Measurements from ENCODE around the gene MTMR2.
A peak's percentile ranks its signal among the peaks of the same experiment; 100 is the strongest.

MTMR2 gene

DNA sequence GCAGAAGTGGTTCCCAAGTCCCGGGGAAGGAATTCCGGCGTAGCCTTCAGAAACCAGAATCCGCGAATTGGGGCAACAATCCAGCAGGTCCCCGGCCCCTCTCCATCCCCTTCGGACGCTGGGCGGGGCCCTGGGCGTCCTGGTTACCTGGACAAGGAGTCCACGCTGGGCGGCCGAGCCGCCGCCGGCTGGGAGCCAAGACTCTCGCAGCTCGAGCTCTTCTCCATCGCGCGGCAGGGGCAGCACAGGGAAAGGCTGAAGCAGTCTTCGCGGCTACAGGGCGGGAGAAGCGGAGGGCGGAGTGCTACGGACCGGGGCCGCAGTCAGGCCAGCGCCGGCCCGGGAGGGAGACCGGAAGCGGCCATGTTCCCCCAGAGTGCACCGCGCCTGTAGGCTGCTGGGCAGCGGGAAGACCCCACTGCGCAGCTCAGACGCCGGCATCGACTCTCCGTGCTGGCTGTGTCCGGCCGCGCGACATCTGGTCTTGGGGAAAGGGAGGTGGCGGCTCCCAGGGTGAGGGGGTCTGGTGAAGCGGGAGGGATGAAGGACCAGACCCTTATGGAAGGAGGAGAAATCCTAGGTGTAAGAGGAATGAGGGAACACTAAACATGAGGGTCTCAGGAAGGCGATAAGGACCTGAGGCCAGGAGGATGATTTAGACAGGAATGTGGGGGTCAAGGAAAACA, at the start of gene MTMR2:
MTMR2 (minus strand) TSS at position 380 of the 686 bp plus-strand sequence; CDS start at position 227, 153 bp downstream.
- DNase-seq (ENCODE audit: low read depth) = peak; percentile 47

- DNase-seq (ENCODE audit: low read depth) = no peak
Observed at GRCh38 chr11:95972060-95972459, 48.2 kb upstream of the MTMR2 start.

- no peak for DNase-seq (ENCODE audit: low read depth)
Observed at GRCh38 chr11:95968585-95968984, 44.7 kb upstream of the MTMR2 start.

DNA sequence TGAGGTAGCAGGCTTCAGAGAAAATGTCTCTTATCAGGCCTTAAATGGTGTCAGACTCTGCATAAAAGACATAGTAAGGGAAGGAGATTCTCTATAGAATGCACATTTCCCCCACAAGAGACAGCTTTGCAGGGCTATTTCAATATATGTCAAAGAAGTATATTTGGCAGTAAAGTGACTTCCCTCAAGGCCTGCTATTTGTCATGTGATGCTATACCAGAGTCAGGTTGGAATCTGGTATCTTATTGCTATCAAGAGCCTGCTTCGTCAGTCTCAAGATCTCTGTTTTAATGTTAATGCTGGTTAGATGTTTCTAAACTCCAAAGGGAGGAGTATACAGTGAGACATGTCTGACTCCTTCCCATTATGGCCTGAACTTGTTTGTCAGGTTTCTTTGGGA, 40.4 kb upstream of the MTMR2 start:
- DNase-seq (ENCODE audit: low read depth) = no peak

DNA sequence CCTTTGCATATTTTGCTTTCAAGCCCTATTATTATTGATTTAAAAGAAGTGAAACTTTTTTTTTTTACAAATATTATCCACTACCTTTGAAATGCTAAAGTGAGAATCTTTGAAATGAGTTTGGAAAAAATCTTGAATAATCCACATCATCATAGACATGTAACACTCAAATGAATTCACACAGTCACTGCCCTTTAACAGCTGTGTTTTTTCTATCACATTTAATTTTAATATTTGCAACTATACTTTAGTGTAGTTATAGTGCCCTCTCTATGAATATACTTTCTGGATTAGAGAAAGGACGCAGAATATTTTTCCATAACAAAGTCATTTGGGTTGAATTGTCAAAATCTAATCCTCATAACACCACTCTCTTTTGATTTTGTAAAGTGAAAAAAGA, 37.9 kb upstream of the MTMR2 start:
- DNase-seq (ENCODE audit: low read depth) = no peak

GRCh38 chr11:95950905-95951304, 27.0 kb upstream of the MTMR2 start:
- no peak for DNase-seq (ENCODE audit: low read depth)

DNA sequence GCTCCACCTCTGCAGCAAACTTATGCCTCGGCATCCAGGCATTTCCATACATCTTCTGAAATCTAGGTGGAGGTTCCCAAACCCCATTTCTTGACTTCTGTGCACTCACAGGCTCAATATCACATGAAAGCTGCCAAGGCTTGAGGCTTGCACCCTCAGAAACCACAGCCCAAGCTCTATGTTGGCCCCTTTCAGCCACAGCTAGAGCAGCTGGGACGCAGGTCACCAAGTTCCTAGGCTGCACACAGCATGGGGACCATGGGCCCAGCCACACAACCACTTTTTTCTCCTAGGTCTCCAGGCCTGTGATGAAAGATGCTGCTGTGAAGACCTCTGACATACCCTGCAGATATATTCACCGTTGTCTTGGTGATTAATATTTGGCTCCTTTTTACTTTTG, 24.7 kb upstream of the MTMR2 start:
- DNase-seq (ENCODE audit: low read depth) = no peak

- DNase-seq (ENCODE audit: low read depth) = no peak
Observed at GRCh38 chr11:95944623-95945022, 20.7 kb upstream of the MTMR2 start.

DNA sequence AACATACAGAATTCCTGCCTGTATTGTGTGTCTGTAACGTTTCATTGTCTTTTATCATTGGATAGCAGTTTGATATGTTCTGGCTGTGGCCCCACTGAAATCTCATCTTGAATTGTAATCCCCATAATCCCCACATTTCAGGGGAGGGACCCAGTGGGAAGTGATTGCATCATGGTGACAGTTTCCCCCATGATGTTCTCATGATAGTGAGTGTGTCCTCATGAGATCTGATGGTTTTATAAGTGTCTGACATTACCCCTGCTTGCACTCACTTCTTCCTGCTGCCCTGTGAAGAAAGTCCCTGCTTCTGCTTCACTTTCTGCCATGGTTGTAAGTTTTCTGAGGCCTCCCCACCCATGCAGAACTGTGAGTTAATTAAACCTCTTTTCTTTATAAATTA, 19.6 kb upstream of the MTMR2 start:
- no peak for DNase-seq (ENCODE audit: low read depth)

DNA sequence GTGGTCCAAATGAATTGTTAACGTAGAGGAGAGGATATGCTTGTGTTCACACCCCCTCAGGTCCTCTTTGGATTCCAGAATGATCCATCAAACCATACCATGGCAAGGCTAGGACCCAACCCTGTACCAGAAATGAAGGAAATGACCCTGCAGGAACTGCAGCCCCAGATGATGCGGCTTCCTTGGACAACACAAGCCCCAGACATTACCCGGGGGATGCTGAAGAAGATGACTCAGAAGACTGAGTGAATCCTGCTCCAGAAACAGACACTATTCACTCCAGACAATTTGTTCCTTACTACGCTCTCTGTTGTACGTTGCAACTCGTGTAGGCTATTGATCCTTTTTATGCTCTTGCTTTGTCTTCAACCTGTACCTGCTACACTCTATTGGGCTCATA, 15.2 kb upstream of the MTMR2 start:
- DNase-seq (ENCODE audit: low read depth) = no peak

DNA sequence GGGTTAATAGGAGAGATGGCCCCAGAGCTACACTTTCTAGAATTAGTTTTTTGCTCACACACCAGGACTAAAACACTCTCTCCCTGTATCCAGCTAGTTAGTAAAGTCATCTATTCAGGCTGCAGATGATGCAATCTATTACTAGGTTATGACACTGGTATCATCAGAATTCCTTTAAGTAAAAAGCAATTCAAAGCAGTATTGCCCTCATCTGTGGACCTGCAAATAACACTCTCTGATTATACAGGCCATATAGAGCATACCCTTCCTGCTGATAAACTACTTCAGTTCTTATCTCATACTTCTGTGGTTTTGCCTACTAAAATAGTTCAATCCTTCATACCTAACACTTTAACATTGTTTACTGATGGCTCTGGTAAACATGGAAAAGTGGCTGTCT, 13.5 kb upstream of the MTMR2 start:
- DNase-seq (ENCODE audit: low read depth) = no peak

DNA sequence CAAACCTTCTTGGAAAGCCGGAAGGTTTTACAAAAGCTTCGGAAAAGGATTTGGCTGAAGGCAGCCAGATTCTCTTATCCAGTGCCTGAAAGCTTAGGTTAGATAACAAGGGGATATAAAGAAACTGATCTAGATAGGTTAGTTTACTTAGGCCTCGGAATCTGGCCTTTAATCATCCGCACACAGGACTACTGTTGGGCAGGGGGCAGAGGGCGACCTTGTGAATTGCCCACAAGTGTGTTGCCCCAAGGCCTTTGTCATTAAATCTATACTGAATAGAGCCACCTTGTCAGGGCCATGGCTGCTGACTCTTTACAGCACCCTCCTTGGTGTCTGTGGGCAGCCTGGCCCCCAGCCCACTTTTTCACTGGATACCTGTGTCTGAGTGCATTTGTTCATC, 9.7 kb upstream of the MTMR2 start:
- no peak for DNase-seq (ENCODE audit: low read depth)

DNA sequence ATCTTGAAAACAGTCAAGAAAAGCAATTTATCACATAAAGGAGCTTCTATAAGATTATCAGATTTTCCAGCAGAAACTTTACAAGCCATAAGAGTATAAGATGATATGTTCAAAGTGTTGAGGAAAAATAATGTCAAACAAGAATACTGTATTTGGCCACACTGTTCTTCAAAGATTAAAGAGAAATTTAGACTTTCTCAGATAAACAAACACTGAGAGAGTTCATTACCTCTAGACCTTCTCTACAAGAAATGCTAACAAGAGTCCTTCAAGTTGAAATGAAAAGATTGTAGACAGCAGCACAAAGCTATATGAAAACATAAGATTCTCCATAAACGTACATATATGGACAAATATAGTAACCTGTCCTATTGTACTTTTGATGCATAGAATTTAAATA, 8.0 kb upstream of the MTMR2 start:
- no peak for DNase-seq (ENCODE audit: low read depth)

DNA sequence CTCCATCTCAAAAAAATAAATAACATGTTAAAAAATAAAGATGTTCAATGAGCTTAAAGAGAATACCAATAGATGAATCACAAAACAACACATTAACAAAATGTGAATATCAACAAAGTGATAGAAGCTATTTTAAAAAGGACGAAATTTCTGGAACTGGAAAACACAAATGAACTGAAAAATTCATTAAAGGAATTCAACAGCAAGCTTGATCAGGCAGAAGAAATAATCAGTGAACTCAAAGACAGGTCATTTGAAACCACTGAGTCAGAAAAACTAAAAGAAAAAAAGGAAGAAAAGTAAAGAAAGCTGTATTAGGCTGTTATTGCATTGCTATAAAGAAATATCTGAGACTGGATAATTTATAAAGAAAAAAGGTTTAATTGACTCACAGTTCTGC, 7.0 kb upstream of the MTMR2 start:
- DNase-seq (ENCODE audit: low read depth) = no peak

- DNase-seq (ENCODE audit: low read depth) = no peak
Observed at GRCh38 chr11:95926726-95927125, 2.8 kb upstream of the MTMR2 start.

- no peak for DNase-seq (ENCODE audit: low read depth)
Observed at GRCh38 chr11:95925011-95925410, 1.1 kb upstream of the MTMR2 start.

- DNase-seq (ENCODE audit: low read depth) = no peak
Observed at GRCh38 chr11:95924414-95924760, 480 bp upstream of the MTMR2 start.

DNA sequence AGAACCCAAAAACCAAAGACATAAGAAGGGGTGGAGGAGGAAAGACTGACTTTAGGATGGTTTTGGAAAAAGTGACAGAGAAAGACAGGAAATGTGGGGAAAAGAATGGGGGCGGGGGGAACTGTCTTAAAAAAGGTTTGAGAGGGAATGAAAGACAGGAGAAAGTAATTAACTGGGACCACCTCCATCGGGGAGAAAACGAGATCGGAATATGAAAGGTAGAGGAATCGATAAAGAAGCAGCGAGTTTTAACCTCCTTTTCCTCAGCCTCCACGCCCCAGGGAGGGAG, 524 bp downstream of the MTMR2 start:
- no peak for DNase-seq (ENCODE audit: low read depth)

DNA sequence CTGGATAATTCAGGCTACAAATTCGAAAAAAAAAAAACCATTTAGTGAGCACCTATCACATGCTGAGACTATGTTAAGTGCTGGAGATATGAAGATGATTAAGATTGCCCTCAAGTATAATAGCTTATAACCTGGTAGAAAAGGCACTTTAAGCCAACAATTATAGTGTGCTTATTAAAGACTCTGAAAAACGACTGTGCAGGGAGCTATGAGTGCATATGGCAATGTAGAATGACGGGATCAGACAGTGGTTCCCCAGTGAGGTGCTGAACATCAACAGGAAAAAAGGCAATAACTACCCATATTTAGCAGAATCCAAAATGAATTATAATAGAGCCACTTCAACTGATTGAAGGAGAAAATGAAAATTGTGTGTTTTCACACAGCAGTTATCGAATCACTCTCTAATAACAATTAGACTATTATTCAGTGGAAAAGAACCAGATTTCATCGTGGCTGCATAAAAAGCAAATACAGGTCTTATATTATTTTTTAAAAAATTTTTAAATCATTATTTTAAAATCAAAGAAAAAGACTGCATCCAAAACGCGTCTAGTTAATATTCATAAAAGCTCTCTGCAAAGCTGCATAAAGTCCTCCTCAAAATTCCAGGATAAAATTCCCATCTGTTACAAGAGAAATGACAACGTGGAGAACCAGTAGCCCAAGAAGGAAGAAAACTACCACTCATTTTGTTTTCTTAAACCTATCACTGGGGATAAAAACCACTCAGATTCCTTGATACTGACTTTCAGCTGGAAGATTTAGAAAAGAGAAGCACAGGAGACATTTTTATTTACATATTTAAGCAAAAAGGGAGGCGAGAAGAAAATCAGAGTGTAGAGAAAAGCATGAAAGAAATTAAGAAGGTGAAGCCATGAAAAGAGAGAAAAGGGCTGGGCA, 1.1 kb downstream of the MTMR2 start:
- no peak for DNase-seq (ENCODE audit: low read depth)

DNA sequence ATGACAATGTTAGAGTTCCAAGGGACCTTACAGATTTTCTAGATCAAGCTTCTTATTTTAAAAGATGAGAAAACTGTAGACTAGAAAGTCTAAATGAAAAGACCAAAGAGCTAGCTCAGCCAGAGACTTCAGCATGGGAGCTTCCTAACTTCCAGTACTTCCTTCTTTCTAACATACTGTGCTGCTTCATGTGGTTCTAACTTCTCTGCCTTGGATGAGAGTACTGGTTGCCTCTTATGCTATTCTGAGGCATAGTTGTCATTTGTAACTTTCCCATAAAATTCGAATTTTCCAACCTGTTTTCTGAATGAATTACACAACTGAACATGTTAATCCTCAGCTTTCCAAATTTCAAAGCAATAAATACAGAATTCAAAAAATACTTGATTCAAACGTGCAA, 1.8 kb downstream of the MTMR2 start:
- no peak for DNase-seq (ENCODE audit: low read depth)

DNA sequence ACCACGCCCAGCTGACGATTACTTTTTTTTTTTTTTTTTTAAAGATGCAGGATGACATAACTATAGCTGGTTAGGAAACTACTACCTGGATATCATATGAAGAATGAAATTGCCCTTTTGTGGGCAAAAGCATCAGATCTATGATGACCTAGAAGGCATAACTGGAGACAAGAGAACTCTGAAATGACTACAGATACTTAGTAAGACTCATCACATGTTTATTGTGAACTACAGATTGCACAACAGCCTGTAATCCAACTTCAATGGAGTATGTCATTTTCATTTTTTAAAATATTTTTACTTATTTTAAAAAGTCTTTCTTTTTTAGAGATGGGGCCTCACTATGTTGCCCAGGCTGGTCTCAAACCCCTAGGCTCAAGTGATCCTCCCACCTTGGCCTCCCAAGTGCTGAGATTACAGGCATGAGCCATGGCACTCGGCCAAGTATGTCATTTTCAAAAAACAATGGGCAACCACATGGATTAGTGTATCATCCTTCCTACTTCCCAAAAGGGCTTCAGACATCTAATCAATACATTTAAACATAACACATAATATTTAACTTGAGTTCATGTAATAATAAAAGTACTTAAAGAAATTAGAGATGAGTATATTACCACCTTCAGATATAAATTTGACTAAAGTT, 3.3 kb downstream of the MTMR2 start:
- DNase-seq (ENCODE audit: low read depth) = no peak

GRCh38 chr11:95919514-95919913, 4.4 kb downstream of the MTMR2 start:
- no peak for DNase-seq (ENCODE audit: low read depth)

DNA sequence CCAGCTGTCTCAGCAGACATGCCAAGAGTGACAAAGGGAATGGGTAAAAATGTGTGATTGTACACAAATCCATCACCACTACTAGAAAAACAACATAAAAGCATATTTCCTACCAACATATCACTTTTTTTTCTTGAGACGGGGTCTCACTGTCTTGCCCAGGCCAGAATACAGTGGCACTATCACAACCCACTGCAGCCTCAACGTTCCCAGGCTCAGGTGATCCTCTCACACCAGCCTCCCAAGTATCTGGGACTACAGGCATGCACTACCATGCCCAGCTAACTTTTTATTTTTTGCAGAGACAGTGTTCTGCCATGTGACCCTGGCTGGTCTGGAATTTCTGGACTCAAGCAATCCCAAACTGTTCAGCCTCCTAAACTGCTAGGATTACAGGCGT, 5.2 kb downstream of the MTMR2 start:
- no peak for DNase-seq (ENCODE audit: low read depth)
